Islet of Langerhans (tissue), 1 donor: ENCODE measurements around the gene MTMR12.
"Not testable (repeated sequence)": the region's sequence is repeated elsewhere in the genome, so short reads cannot be mapped to it uniquely, and the experiment has no call there.

Source experiments
- FAIRE-seq: peaks from one replicate; lab custom pipeline; 2011; peaks lifted over from hg19 to GRCh38; lab: Jason Lieb, UNC

MTMR12 gene

DNA sequence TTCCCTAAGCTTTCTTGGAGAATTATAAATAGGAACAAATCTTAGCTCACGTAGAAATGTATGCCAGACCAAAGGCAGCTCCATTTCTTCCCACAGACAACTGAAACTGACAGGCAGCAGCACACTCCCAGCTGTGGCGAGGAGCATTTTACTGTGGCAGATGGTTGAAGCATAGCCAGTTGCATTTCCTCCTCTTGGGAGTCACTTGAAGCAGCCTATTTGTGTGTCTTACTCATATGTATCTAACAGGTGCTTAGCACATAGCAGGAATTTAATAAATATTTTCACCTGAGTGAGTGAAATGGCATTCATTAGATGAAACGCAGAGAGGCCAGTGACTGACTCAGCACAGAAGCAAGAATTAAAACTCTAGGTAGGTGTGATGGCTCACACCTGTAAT, 12.3 kb upstream of the MTMR12 start:
- no peak for FAIRE-seq

DNA sequence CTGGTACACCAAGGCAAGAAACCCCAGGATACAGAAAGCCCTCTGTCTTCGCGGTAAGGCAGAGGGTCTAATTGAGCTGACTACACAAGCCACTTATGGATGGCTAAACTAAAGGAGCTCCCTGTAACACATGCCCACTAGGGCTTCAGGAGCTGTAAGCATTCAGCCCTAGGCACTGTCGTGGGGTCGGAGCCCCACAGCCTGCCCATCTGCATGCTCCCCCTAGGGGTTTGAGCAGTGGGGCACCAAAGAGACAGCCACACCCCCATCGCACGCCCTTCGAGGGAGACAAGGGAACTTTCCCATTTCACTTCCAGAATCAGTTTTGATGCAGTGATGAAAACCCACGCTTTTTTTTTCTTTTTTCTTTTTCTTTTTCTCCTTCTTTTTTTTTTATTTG, 11.0 kb upstream of the MTMR12 start:
- no peak for FAIRE-seq

GRCh38 chr5:32322882-32323281, 10.1 kb upstream of the MTMR12 start:
- no peak for FAIRE-seq

- FAIRE-seq = not testable (repeated sequence)
Measured at GRCh38 chr5:32321787-32322186, 9.0 kb upstream of the MTMR12 start.

DNA sequence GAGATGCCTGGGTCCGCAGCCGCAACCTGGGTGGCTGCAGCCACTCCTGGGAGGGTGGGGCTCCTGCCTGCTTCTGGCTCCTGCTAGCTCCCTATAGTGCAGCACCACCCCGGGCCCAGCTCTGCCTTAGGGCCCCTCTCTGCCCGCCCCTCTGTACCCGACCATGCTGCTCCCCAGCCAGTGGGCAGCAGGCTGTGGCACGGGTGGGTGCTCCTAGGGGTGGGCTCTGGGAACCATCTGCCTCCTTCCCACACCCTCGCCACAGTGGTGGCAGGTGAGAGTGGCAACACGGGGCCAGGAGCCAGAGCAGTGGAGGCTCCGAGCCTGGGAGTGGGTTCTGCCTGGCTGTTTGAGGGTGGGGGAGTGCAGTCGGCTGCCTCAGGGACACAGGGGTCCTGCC, 7.8 kb upstream of the MTMR12 start:
- FAIRE-seq = no peak

- FAIRE-seq = no peak
Measured at GRCh38 chr5:32319926-32320543, 7.3 kb upstream of the MTMR12 start.

GRCh38 chr5:32319392-32319791, 6.7 kb upstream of the MTMR12 start:
- no peak for FAIRE-seq

- FAIRE-seq = no peak
Measured at GRCh38 chr5:32317041-32317440, 4.3 kb upstream of the MTMR12 start.

DNA sequence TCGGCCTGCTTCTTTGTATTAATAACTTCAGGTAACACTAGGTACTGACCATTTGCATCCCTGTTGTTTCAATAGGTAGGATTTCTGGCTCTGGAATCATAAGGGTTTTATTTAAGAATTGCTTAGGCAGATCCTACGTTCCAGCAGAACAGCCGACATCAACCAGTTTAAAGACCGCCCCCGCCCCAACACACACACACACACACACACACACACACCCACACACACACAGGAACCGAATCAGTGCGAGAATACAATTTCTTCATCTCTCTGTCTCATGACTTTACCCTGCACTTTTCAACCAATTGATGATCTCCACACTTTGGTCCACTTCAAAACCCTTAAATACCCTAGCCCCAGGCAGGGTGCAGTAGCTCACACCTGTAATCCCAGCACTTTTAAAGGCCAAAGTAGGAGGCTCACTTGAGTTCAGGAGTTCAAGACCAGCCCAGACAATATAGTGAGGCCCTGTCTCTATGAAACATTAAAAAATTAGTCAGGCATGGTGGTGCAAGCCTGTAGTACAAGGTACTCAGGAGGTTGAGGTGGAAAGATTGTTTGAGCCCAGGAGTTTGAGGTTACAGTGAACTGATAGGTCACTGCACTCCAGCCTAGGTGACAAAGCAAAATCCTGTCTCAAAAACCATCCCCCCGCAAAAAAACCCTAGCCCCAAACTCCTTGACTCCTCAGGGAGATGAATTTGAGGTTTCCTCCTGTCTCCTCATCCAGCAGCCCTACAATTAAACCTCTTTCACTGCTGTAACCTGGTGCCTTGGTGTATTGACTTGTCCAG, 2.7 kb upstream of the MTMR12 start:
- FAIRE-seq = no peak

DNA sequence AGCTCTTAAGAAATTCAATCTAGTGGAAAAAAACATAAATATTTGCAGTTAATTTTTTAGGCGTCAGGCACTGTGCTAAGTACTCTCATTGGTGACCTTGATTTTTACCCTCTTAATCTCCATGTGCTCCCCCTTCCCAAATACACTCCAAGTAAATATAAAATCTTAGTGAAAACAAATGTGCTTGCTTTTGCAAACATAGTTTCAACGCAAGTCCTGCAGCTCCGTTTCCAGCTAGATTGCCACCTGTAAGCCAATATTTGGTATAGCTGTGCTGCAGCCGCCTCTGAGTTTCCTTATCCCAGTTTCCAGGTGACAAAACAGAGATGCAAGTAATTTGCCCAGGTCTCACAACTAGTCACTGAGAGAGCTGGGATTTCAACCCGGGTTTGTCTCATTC, 1.9 kb upstream of the MTMR12 start:
- FAIRE-seq = no peak

DNA sequence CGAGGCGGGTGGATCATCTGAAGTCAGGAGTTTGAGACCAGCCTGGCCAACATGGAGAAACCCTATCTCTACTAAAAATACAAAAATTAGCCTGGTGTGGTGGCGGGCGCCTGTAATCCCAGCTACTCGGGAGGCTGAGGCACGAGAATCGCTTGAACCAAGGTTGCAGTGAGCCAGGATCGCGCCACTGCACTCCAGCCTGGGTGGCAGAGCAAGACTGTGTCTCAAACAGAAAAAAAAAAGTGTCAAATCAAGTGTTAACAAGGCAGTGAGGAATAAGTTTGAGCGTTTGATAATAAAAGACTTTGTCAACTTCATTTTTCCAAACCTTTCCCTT, 1.4 kb upstream of the MTMR12 start:
- not testable (repeated sequence) for FAIRE-seq

GRCh38 chr5:32312197-32312594, 543 bp downstream of the MTMR12 start:
- no peak for FAIRE-seq

GRCh38 chr5:32311404-32312196, 1.1 kb downstream of the MTMR12 start:
- FAIRE-seq = no peak

GRCh38 chr5:32309761-32310160, 3.0 kb downstream of the MTMR12 start:
- FAIRE-seq = no peak

DNA sequence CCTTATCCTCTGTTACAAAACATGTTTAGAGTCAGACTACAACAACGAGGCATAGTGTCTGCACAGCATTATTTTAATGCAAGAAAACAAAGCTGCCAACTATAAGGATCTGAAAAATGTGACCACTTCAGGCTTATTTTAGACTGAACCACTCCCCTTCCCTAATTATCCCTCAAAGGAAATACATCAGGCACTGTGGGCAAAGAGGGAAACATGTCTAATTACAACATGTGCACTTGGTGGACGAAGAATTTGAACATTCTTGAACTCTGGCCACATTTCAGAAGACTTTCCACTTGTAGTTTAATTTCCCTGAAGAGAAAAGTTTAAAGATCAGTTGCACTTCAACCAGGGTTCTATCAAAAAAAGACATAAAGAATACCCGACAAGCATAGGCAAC, 3.8 kb downstream of the MTMR12 start:
- FAIRE-seq = no peak

- FAIRE-seq = no peak
Measured at GRCh38 chr5:32307769-32308194, 5.0 kb downstream of the MTMR12 start.

- FAIRE-seq = no peak
Measured at GRCh38 chr5:32304622-32305021, 8.1 kb downstream of the MTMR12 start.

DNA sequence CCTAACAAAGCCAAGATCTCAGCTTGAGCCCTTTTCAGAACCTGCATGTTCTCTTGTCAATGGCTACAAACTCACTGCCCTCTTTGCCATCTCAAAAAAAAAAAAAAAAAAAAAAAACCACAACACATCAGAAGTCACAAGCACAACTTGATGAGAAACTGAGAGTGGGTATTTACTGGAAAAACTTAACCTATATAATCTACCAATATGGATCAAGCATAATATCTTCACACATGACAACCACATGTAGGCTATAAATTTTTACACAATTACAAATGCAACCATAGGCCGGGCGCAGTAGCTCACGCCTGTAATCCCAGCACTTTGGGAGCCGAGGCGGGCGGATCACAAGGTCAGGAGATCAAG, 9.0 kb downstream of the MTMR12 start:
- no peak for FAIRE-seq

DNA sequence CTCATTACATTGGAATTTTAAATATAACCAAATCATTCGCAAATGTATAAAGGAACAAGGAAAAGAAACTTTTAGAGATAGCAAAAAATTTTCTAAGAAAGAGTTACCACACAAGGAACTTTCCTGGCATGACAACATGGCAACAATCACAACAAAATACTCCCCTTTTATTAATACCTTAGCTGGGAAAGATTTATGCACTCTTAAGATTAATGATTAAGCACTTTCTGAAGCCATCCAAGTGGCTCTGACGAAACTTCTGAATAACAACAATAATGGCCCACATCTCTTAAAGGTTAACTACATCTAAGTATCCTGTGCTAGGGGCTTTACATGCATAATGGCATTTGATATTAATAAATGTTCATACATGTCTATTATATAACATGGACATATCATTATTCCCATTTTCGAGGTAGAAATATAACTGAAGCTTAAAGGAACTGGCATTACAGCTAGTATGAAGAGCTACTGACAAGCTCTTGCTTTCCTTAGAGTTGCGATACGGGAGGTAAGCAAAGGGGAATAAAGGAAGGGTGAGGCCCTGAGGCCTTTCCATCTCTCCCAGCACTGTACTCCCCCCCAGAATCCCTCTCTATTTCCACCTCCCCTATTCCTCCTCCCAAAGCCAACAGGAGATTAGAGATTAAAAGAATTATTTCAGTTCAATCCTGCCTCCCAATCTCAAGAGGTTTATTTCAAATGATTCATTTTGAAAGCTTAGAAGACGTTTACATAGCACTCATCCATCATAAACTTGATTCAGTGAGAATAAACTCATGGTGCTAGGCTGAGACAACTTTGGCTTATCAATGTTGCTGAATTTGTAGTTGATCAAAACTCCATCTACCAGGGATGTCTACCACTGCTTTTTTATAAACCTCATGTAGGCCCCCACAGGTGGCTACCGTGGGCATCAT, 9.6 kb downstream of the MTMR12 start:
- FAIRE-seq = no peak

DNA sequence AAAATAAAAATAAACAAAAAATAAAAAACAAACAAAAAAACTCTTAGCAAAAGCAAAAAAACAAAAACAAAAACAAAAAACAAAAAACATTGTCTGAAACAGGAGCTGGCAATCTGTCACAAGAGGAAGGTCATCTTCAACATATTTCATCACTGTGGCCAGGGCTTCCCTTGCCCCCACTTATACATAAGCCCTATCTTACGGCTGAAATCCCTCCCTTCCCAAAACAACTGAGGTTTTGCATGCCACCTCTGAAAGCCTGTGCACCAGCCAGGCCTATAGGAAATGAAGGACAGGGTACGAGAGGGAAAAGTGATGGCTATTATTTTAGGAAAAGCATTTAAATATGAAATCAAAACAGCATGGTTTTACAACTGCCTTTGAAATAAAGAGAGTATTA, 10.8 kb downstream of the MTMR12 start:
- no peak for FAIRE-seq

GRCh38 chr5:32299059-32299677, 13.6 kb downstream of the MTMR12 start:
- no peak for FAIRE-seq

DNA sequence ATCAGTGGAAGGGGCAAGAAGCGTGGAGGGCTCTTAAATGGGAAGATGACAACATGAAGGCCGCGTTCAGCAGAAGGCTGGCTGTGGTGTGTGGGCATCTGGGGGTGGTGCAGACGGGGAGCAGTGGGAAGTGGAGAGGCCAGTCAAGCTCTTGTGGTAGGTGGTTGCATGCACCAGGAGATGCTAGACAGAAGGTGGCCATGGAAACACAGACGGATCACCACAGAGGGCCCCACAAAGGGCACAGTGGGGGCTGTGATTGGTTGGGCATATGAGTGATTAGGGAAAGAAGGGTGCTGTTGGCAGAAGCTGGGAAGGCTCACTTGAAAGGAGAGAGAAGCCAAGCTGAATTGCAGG, 14.7 kb downstream of the MTMR12 start:
- no peak for FAIRE-seq
